ENCODE measurements around the gene DNER.
"Not testable (repeated sequence)": the region's sequence is repeated elsewhere in the genome, so short reads cannot be mapped to it uniquely, and the experiment has no call there.

The DNER gene, protein sequence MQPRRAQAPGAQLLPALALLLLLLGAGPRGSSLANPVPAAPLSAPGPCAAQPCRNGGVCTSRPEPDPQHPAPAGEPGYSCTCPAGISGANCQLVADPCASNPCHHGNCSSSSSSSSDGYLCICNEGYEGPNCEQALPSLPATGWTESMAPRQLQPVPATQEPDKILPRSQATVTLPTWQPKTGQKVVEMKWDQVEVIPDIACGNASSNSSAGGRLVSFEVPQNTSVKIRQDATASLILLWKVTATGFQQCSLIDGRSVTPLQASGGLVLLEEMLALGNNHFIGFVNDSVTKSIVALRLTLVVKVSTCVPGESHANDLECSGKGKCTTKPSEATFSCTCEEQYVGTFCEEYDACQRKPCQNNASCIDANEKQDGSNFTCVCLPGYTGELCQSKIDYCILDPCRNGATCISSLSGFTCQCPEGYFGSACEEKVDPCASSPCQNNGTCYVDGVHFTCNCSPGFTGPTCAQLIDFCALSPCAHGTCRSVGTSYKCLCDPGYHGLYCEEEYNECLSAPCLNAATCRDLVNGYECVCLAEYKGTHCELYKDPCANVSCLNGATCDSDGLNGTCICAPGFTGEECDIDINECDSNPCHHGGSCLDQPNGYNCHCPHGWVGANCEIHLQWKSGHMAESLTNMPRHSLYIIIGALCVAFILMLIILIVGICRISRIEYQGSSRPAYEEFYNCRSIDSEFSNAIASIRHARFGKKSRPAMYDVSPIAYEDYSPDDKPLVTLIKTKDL

DNA sequence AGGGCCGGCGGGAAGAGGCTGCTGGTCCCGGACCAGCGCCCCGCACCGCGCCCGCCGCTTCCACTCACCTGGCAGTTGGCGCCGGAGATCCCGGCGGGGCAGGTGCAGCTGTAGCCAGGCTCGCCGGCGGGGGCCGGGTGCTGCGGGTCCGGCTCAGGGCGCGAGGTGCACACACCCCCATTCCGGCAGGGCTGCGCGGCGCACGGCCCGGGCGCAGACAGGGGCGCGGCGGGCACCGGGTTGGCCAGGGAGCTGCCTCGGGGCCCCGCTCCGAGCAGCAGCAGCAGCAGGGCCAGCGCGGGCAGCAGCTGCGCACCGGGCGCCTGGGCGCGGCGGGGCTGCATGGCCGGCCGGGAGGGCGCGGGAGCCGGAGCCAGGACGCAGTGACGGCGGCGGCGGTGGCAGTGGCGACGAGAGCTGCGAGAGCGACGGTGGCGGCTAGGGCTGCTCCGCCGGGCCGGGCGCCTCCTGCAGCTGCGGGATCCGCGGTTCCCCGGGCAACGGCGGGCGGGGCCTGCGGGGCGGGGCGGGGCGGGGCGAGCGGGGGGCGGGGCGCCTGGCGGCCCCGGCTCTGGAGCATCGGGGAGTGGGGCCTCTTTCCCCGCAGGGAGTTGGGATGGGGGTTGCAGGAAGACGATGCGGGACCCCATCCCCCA lies at the start of gene DNER:
Gene DNER (minus strand): TSS at position 476 of the 656 bp plus-strand sequence. CDS start 132 bp downstream, at position 344.
- DNase-seq (ENCODE audit: low spot score) = no peak

DNA sequence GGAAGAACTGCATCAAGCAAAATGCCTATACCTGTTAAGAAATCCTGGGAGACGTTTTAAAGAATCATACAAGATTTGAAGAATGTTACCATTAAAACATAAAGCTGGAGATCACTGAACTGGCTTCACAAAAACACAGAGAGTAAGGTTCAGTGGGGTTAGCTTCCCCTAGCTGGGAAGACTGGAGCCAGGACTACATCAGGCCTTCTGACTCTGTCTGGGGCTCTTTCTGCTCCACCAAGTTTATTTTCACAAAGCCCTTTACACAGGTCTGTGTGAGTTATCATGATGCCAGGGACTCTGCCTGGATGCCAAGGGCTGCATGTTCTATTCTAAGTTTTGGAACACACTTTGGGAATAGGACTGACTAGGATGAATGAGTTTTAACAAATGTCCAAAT lies 47.3 kb upstream of the DNER start:
- no peak for DNase-seq (ENCODE audit: low spot score)

DNA sequence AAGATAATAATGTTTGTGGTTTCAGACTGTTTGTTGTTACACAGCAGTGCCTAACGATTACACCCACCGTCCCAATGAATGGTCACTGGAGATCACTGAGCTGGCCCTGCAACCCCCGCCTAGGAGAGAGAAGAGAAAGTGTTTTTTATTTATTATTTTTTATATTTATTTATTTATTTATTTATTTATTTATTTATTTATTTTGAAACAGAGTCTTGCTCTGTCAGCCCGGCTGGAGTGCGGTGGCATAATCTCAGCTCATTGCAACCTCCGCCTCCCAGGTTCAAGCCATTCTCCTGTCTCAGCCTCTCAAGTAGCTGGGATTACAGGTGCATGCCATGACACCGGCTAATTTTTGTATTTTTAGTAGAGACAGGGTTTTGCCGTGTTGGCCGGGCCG lies 43.1 kb upstream of the DNER start:
- DNase-seq (ENCODE audit: low spot score) = not testable (repeated sequence)

DNA sequence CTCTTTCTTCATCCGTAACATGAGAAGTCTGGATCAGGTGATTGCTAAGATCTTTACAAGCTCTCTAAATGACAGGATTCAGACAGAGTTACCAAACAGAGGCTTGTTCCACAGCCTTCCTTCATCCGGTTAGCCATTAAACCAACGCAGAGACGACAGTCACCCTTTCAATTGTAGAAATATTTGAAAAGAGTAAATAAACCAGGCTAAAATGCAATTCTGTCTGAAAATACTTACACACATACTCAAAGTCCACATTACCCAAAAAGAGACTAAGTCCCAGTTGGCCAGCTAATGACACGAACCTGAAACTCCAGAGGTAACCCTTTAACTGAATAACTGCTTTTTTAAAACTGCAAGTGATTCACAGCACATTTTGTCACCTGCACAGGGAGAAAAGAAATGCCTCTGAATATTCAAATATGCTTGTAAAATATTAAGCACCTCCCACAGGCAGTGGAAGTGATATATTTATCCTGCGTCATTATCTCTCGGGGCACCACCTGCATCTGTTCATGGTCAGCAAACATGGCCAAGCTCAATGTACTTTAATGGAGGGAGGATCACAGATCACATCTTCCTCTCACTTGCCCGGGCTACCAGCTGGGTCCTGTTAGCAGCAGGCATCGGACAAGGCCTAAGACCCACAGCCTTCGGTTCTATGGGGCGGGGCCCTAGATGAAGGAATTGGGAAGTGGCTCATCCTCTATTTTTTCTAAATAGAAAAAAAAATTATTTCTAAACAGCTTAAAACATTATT lies 38.8 kb upstream of the DNER start:
- DNase-seq (ENCODE audit: low spot score) = no peak

DNA sequence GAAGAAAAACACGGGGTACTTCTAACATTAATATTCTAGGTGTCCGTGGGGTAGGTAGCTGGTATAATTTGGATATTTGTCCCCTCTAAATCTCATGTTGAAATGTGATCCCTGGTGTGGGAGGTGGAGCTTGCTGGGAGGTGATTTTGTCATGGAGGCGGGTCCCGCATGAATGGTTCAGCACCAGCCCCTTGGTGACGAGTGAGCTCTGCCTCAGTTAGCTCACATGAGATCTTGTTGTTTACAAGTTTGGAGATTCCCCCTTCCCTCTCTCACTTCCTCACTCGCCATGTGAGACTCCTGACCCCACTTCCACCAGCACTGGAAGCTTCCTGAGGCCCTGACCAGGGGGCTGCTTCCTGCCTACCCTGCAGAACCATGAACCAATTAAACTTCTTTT lies 35.4 kb upstream of the DNER start:
- no peak for DNase-seq (ENCODE audit: low spot score)

DNA sequence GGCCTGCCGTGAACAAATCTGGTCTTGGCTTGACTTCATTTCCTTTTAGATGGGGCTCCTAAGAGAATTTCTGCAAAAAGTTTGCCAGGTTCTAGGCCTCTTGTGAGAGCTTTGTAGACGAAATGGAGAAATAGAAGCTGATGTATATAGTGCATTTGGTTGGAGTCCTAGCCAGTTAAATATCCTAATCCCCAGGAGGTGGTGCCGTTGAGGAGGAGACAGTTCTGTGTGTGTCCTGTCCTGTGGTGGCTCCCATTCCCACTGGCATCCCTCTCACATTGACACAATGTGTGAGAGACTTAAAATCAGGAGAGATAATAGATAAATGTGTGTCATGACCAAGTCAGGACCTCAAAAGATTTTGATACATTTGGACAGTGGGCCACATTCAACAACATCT lies 34.6 kb upstream of the DNER start:
- DNase-seq (ENCODE audit: low spot score) = no peak

DNA sequence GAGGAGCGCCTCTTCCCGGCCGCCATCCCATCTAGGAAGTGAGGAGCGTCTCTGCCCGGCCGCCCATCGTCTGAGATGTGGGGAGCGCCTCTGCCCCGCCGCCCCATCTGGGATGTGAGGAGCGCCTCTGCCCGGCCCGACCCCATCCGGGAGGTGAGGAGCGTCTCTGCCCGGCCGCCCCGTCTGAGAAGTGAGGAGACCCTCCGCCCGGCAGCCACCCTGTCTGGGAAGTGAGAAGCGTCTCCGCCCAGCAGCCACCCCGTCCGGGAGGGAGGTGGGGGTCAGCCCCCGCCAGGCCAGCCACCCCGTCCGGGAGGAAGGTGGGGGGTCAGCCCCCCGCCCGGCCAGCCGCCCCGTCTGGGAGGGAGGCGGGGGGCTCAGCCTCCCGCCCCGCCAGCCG lies 28.3 kb upstream of the DNER start:
- not testable (repeated sequence) for DNase-seq (ENCODE audit: low spot score)

DNA sequence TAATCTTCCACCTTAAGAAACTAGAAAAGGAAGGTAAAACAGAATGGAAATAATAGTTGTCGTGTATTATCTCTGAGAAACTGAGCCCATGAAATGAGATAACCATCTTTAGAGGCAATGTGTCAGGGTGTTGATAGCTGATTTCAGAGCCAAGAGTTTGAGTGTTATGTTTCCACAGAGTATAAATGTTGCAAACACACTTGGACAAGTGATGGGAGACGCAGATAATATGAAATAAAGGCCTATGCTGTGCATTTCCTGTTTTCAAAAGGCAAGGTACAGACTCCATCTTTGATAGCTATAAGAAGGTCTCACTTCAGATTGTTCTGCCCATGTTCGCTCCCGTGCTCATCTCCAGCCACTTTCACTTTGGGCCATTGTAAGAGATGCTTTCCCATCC lies 25.9 kb upstream of the DNER start:
- no peak for DNase-seq (ENCODE audit: low spot score)

DNA sequence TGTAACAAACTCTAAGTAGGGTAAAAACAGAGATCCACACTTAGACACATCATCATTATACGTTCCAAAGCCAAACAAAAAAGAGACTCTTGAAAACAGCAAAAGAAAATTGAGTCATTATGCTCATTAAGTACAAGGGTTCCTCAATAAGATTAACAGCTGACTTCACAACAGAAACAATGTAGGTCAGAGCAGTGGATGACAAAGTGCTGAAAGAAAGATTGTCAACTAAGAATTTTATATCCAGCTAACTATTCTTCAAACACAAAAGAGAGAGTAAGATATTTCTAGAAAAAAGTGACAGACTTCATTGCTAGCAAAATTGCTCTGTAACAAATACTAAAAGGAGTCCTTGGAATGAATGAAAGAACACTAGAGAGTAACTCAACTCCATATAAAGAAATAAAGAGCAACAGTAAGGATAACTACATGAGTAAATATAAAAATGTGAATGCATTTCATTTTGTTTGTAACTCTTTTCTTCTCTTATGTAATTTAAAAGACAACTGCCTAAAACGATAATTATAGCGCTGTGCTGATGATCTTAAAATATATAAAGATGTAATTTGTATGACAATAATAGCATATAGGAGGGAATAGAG lies 23.8 kb upstream of the DNER start:
- no peak for DNase-seq (ENCODE audit: low spot score)

DNA sequence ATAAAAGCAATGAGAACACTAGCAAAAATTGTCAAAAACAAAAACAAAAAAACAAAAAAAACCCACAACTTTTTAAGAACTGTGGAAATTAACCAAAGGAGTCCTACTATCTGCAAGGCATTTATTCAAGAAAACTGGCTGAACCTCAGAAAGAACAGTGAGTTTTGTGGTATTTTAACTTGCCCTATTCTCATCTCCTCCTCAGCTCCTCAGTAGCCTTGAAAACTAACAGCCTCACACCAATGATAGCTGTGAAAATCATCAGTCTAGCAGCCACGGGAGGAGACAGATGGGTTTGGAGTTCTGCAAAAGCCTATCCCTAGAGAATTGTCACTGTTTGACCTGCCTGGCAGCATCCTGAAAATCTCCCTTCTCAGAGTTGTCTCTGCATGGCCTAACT lies 20.1 kb upstream of the DNER start:
- no peak for DNase-seq (ENCODE audit: low spot score)

DNA sequence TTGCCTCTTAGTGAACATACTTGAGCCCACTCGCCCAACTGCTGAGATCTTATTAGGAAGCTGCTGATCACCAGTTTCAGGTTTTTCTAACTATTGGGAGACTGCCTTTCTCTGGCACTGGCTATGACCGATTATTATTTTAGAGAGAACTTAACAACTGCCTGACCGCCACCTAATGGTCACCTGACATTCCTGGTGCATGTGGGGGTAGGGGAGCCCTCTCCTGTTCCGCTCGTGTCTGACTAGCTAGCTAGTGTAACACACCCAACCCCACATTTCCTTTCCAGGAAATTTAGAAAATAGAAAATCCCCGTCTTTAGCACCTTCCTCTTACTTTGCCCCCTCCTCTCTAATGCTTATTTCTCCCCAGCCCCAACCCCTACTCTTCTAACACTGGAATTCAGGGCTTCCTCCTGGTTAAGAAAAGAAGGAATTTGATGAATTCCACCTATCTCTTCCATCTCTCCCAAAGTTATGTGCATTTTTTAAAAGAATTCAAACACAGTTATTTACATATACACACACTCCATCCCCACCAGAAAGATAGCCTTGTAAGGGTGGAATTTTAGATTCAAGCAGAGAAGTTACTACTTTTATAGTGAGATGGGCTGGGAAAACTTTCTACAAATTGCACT lies 19.4 kb upstream of the DNER start:
- no peak for DNase-seq (ENCODE audit: low spot score)

DNA sequence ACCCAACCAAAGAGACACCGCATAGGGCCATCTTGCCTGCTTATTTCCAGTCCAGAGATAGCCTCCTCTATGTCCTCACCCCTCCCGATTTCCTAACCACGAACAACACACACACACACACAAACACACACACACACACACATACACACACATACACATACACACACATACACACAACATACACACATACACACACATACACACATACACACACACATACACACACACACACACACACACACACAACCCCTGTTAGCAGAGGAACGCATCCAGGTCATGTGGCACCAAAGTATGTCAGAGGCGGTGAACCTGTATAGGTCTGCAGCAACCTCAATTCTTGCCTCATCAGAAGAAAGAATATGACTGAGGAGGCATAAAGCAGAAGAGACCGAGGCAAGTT lies 18.5 kb upstream of the DNER start:
- DNase-seq (ENCODE audit: low spot score) = no peak

DNA sequence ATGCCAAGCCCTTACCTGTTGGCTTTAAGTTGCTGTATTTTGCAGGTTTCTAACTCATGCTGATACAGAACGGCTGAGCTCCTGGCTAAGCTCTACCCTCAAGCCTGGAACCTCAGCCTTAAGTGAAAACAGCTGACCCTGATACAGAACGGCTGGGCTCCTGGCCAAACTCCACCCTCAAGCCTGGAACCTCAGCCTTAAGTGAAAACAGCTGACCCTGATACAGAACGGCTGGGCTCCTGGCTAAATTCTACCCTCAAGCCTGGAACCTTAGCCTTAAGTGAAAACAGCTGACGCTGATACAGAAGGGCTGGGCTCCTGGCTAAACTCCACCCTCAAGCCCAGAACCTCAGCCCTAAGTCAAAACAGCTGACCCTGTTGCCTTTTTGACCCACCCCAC lies 17.6 kb upstream of the DNER start:
- no peak for DNase-seq (ENCODE audit: low spot score)

DNA sequence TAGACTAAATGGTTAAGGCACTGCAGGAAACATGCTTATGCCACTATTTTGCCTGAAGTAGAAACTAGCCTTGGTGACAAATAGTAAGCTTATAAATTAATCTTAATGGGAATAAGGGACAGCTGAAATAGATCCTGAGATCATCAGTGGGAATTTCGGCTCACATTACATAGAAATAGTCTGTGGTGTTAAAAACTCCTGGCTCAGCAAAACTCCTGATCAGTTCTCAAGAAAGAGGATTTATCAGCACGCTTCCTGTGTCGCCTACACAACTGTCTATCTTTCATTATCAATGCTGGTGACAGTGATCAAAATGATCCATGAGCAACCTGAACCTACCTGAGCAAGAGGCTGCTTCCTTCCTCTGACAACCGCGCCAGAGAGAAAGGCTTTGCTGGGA lies 17.0 kb upstream of the DNER start:
- DNase-seq (ENCODE audit: low spot score) = no peak

DNA sequence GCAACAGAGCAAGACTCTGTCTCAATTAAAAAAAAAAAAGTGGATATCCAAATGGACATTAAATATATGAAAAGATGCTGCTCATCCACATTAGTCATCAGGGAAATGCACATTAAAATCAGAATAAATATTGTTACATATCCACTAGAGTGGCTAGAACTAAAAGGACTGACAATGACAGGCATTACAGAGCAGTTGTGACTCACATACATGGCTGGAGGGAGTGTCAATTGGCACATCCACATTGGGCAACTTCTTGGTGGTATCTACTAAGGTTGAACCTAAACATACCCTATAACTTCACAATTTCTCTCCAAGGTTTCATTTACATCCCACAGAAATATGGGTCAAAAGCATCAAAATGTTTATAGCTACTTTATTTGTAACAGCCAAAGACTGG lies 14.0 kb upstream of the DNER start:
- DNase-seq (ENCODE audit: low spot score) = no peak

DNA sequence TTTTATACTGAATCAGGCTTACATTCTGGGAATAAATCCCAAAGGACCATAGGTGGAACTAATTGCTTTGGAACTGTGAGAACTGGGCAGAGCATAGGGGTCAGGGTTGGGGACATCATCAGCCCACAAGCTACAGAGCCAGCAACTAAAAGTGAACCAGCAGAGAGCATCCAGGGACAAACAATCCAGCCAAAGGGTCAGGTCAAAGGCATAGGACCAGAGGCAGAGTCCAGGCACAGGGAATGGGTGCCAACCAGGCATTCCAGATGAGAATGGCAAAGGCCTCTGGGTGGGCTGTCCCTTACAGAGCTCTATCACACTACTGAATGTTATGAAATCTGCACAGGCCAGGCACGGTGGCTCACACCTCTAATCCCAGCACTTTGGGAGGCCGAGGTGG lies 12.3 kb upstream of the DNER start:
- DNase-seq (ENCODE audit: low spot score) = no peak

DNA sequence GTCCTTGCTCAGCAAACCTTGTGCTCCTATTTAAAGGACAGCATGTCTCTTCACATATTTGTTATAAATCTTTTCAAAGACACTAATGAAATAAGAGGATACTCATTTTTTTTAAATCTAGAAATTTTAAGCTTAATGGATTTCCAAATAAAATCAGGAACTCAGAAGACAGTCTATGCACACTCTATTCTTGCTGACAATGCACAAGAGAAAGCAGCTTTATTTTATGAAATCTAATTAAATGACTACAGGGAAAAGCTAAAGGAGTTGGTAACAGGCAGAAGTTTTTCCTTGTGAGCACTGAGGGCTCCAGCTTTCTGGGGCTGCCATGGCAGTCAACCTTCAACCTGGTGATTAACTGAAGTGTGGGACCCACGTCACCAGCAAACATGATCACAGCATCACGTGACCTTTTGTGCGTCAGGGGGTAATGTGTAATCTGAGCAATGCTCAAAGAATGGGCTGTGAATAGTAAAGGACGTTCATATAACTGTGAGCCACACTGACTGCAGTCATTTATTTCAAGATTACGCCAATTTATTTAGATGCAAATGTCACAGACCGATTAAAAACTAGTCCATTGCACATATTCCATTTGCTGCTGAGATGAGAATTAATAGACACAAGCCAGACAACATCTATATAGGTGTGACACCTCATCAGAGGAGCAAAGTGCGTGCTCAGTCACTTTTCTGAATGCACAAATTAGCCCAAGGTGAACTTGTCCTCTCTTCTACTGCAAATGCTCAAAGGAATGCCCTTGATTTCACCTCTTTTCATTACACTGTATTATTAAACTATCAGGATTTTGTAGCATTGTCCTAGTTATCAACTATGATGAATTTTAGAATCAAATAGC lies 11.6 kb upstream of the DNER start:
- DNase-seq (ENCODE audit: low spot score) = peak; percentile 91

DNA sequence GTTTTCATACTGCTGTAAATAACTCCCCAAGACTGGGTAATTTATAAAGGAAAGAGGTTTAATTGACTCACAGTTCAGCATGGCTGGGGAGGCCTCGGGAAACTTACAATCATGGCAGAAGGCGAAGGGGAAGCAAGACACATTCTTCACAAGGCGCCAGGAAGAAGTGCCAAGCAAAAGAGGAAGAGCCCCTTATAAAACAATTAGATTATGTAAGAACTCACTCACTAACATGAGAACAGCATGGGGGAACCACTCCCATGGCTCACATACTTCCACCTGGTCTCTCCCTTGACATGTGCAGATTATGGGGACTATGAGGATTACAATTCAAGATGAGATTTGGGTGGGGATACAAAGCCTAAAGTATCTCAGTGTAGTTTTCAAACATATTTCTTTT lies 8.8 kb upstream of the DNER start:
- not testable (repeated sequence) for DNase-seq (ENCODE audit: low spot score)

DNA sequence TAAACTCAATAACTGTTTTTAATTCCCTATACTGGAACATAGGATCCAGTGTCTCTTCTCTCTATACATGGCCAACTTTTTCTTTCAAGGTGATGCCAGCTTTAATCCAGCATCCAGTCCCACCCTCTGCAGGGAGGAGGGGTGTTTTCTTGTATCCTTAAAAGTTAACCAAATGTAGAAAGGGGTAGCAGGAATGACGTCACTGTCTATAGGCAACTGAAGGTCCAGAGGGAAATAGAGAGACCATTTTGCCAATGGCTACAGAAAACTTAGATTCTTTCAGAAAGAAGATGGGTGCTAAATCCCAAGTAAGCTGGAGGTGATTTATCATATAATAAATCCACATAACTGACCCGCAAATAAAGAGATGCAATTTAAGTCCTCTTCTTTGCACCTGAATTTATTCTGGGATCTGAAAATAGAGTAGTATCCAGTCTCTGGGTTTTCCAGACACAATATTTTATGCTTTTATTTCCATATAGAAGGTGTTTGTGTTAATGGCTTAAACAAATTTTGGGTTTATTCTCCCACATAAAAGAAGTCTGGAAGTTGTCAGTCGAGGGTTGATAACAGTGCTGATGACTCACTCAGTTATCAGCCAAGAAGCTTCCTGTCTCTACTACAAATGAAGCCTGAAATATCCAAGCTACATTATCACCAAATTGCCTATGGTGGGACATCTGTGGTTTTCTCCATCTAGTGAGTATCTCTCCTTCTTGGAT lies 5.7 kb upstream of the DNER start:
- DNase-seq (ENCODE audit: low spot score) = no peak

DNA sequence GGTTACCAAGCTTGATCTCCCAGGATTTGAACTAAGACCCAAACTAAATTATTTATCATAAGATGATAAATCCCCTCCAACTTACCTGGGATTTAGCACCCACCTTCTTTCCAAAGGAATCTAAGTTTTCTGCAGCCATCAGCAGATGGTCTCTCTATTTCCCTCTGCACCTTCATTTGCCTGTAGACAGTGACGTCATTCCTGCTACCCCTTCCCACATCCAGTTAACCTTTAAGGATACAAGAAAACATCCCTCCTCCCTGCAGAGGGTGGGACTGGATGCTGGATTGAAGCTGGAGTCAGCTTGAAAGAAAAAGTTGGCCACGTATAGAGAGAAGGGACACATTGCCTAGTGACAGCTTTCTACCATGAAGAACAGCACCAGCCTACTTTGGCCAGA lies 3.7 kb upstream of the DNER start:
- DNase-seq (ENCODE audit: low spot score) = no peak

Measured in RKO (cell line).